ENCODE data around the gene GATA3.

The GATA3 gene

GRCh38 chr10:8043569-8044306 is 10.8 kb upstream of the GATA3 start:
- DNase-seq (ENCODE audit: low read depth), result no peak
- TF ChIP-seq CTCF (conservative IDR thresholded peaks at IDR 0.05; ENCODE audit: low read depth, low read length), result no peak
- H3K4me3 ChIP-seq (ENCODE audit: low read depth, low read length), result no peak overlapping the region

GRCh38 chr10:8044331-8044907 is 10.1 kb upstream of the GATA3 start:
- no peak for TF ChIP-seq CTCF (conservative IDR thresholded peaks at IDR 0.05; ENCODE audit: low read depth, low read length)
- DNase-seq (ENCODE audit: low read depth), result no peak
- no peak overlapping the region for H3K4me3 ChIP-seq (ENCODE audit: low read depth, low read length)

GRCh38 chr10:8044908-8045725 is 9.4 kb upstream of the GATA3 start:
- no peak for TF ChIP-seq CTCF (conservative IDR thresholded peaks at IDR 0.05; ENCODE audit: low read depth, low read length)
- no peak overlapping the region for H3K4me3 ChIP-seq (ENCODE audit: low read depth, low read length)
- no peak for DNase-seq (ENCODE audit: low read depth)

- TF ChIP-seq CTCF (conservative IDR thresholded peaks at IDR 0.05; ENCODE audit: low read depth, low read length), result no peak
- no peak for DNase-seq (ENCODE audit: low read depth)
- no peak overlapping the region for H3K4me3 ChIP-seq (ENCODE audit: low read depth, low read length)
Measured at GRCh38 chr10:8045726-8046494, 8.6 kb upstream of the GATA3 start.

- no peak overlapping the region for H3K4me3 ChIP-seq (ENCODE audit: low read depth, low read length)
- no peak for DNase-seq (ENCODE audit: low read depth)
- TF ChIP-seq CTCF (conservative IDR thresholded peaks at IDR 0.05; ENCODE audit: low read depth, low read length), result no peak
Measured at GRCh38 chr10:8047452-8048280, 6.8 kb upstream of the GATA3 start.

Data from choroid plexus epithelial cell (primary cell).